HEK293T (cell line): Measurements from ENCODE around the gene TRA2A.
A peak's percentile ranks its signal among the peaks of the same experiment; 100 is the strongest.
"Not testable (repeated sequence)": the region's sequence is repeated elsewhere in the genome, so short reads cannot be mapped to it uniquely, and the experiment has no call there.

ENCODE experiments used
- CTCF ChIA-PET: fragments of 350-600 bp; formaldehyde crosslinking; extraction: SDS; loops from one replicate; lab custom pipeline; 2021; ENCODE audit warnings: antibody characterized with exemption, inconsistent platforms; lab: Yijun Ruan, JAX
- POLR2A ChIA-PET: fragments of 350-600 bp; formaldehyde crosslinking; extraction: SDS; loops from one replicate; lab custom pipeline; 2020; ENCODE audit warnings: antibody characterized with exemption, inconsistent platforms; lab: Yijun Ruan, JAX
- DNase-seq: peaks from one replicate; pipeline ENCODE4 v3.0.0; 2012; ENCODE audit warnings: mixed read lengths; ENCODE audit errors: extremely low spot score
- ARNT ChIP-seq: fragments of 450-650 bp; IDR thresholded peaks from 2 replicates; pipeline ENCODE4 v1.6.1; 2017; ENCODE audit warnings: mild to moderate bottlenecking
- BHLHE40 ChIP-seq: fragments of 450-650 bp; IDR thresholded peaks from 2 replicates; pipeline ENCODE4 v1.6.1; 2016; ENCODE audit warnings: mild to moderate bottlenecking, moderate library complexity, borderline replicate concordance
- CTBP1 ChIP-seq: fragments of 450-650 bp; IDR thresholded peaks from 2 replicates; pipeline ENCODE4 v1.6.1; 2016; ENCODE audit warnings: borderline replicate concordance
- ELF4 ChIP-seq: fragments of 450-650 bp; IDR thresholded peaks from 2 replicates; pipeline ENCODE4 v1.6.1; 2017; ENCODE audit warnings: antibody characterized with exemption
- FOXA1 ChIP-seq: fragments of 450-650 bp; IDR thresholded peaks from 2 replicates; pipeline ENCODE4 v1.6.1; 2016; ENCODE audit warnings: mild to moderate bottlenecking
- FOXK2 ChIP-seq: fragments of 450-650 bp; IDR thresholded peaks from 2 replicates; pipeline ENCODE4 v1.6.1; 2016; ENCODE audit warnings: mild to moderate bottlenecking
- HDGF ChIP-seq: fragments of 450-650 bp; IDR thresholded peaks from 2 replicates; pipeline ENCODE4 v1.6.1; 2017; ENCODE audit warnings: antibody characterized with exemption, borderline replicate concordance
- L3MBTL2 ChIP-seq: fragments of 450-650 bp; conservative IDR thresholded peaks from 2 replicates; pipeline ENCODE4 v1.6.1; 2016; ENCODE audit warnings: mild to moderate bottlenecking
- LEF1 ChIP-seq: fragments of 450-650 bp; IDR thresholded peaks from 2 replicates; pipeline ENCODE4 v1.6.1; 2017; ENCODE audit warnings: mild to moderate bottlenecking, borderline replicate concordance
- NFRKB ChIP-seq: fragments of 450-650 bp; IDR thresholded peaks from 2 replicates; pipeline ENCODE4 v1.6.1; 2016; ENCODE audit warnings: mild to moderate bottlenecking, moderate library complexity
- SP1 ChIP-seq: fragments of 450-650 bp; IDR thresholded peaks from 2 replicates; pipeline ENCODE4 v1.6.1; 2017
- SUZ12 ChIP-seq: fragments of 450-650 bp; IDR thresholded peaks from 2 replicates; pipeline ENCODE4 v1.6.1; 2016; ENCODE audit warnings: mild to moderate bottlenecking
- TARDBP ChIP-seq: fragments of 450-650 bp; IDR thresholded peaks from 2 replicates; pipeline ENCODE4 v1.6.1; 2016
- ZNF384 ChIP-seq: fragments of 450-650 bp; IDR thresholded peaks from 2 replicates; pipeline ENCODE4 v1.6.1; 2016
- TF ChIP-seq, protein P1 (sequence below): fragments of 450-650 bp; IDR thresholded peaks from 2 replicates; pipeline ENCODE4 v1.6.1; 2016

Gene TRA2A

DNA sequence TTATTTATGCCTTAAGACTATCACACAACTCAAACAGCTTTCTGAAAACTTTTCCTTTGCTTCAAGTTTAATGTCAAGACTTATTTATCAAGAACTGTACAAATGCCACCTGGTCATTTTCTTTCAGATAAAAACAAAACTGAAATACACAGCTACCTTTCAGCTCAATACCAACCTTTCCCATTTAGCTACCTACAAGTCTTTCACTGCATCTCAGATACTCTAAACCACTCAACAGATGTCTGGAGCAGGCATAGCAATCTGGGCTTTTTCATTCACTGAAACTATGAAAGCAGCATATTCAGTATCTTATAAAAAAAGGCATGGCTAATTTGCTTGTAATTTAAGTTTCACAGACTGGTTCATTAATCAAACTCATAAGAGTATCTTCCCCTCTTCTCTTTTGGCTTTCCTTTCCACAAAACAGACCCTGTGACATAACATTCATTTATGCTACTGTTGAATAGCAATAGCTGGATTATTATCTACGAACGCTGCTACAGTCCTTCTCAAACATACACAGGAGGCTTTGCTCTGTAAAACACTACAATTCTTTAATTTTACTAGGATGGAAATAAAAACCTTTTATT, 8.2 kb downstream of the TRA2A start:
- ChIA-PET CTCF (no interaction called here), POLR2A (interaction anchor here (0.9 kb wide), 1 partner anchor 49 kb away, joined by 3 read pairs; no protein-coding TSS in a partner anchor)
- no peak for DNase-seq

DNA sequence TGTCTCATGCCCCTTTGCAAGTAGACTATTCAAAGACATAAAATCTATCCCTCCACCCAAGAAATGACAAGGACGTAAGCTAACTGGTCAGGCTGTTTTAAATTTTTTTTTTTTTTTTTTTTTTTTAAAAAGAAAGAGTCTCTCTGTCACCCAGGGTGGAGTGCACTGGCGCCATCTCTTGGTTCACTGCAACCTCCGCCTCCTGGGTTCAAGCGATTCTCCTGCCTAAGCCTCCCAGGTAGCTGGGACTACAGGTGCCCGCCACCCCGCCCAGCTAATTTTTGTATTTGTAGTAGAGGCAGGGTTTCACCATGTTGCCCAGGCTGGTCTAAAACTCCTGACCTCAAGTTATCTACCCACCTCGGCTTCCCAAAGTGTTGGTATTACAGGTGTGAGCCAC, 11.2 kb downstream of the TRA2A start:
- peak; percentile 74 for TF ChIP-seq ZNF384
- TF ChIP-seq TARDBP = no peak
- POLR2A ChIA-PET = no interaction called here
- DNase-seq = no peak
- CTCF ChIA-PET = interaction anchor here (0.7 to 1.4 kb wide), 9 partner anchors 9 to 247 kb away, joined by 3 to 8 read pairs (median 3); no protein-coding TSS in a partner anchor

More for the DNA sequence above, 8.2 kb downstream of the TRA2A start:
- TF ChIP-seq ELF4 (no peak), L3MBTL2 (no peak), CTBP1 (no peak), ZNF384 (no peak), BHLHE40 (no peak), FOXK2 (no peak), FOXA1 (no peak), TARDBP (no peak), SUZ12 (no peak), ARNT (no peak), LEF1 (no peak), NFRKB (no peak), SP1 (no peak), HDGF (no peak)
- TF ChIP-seq, protein P1, sequence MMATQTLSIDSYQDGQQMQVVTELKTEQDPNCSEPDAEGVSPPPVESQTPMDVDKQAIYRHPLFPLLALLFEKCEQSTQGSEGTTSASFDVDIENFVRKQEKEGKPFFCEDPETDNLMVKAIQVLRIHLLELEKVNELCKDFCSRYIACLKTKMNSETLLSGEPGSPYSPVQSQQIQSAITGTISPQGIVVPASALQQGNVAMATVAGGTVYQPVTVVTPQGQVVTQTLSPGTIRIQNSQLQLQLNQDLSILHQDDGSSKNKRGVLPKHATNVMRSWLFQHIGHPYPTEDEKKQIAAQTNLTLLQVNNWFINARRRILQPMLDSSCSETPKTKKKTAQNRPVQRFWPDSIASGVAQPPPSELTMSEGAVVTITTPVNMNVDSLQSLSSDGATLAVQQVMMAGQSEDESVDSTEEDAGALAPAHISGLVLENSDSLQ = no peak

DNA sequence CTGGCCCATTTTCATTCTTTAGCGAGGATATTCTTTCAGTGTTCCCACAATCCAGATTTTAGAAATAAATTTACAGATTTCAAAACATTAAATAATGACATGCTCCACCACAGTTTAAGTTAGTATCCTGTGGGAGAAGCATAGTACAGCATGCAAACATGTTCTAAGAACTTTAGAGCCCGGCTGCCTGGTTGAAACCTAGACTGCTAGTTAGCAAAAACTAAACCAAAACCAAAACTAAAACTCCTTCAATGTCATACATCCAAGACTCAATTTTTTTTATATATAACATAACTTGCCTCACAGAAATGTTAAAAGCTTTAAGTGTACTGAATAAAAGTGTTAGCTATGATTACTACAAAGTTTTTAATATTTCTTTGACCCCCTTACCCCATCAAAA, 17.0 kb downstream of the TRA2A start:
- CTCF ChIA-PET = no interaction called here
- POLR2A ChIA-PET = no interaction called here
- no peak for DNase-seq
- no peak for TF ChIP-seq HDGF

DNA sequence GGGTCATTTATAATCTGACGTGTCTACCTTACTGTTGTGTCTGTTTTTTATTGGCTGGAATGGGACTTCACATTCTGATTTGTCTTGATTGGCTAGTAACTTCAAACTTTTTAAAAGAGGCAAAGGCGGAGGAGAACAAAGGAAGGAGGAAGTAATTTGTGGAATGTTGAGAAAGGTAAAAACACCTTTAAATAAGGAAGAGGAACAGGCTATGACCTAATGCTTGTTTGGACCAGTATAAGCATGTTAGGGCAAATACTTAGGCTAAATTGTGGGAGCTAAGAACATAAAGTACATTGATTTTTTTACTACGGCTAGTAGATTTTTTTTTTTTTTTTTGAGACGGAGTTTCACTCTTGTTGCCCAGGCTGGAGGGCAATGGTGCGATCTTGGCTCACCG, 18.0 kb downstream of the TRA2A start:
- CTCF ChIA-PET, POLR2A ChIA-PET: not testable (repeated sequence)

DNA sequence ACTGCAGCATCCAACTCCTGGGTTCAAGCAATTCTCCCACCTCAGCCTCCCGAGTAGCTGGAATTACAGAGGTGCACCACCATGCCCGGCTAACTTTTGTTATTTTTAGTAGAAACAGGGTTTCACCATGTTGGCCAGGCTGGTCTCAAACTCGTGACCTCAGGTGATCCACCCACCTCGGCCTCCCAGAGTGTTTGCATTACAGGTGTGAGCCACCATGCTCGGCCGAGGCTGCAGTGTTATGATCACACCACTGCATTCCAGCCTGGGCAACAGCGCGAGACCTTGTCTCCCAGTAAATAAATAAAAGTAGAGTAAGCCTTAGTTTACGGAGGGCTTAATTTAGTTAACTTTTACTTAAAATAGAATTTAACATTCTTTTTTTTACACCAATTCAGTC, 37.8 kb downstream of the TRA2A start:
- CTCF ChIA-PET = no interaction called here

More for the DNA sequence above, 18.0 kb downstream of the TRA2A start:
- DNase-seq = not testable (repeated sequence)

DNA sequence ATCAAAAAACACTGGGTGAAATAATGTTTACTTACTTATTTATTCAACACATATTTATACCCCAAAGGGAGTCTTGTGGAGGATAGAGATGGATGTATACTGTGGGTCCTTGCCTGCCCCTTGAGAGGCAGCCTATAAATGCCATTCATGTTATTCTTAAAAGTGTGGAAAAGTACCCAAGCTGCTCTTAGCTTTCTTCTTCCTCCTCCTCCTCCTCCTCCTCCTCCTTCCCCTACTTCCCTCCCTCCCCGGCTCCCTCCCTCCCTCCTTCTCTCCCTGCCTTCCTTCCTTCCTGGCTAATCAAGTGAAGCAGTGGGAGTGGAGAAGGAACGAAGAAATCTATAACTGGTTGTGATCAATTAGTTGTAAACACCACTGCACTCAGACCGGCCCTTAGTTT, 40.3 kb downstream of the TRA2A start:
- TF ChIP-seq ARNT = no peak
- TF ChIP-seq, protein P1 = no peak
- TF ChIP-seq ZNF384 = no peak
- TF ChIP-seq FOXA1 = no peak
- no peak for TF ChIP-seq BHLHE40
- TF ChIP-seq SP1 = no peak
- no peak for TF ChIP-seq CTBP1
- TF ChIP-seq ELF4 = no peak
- ChIA-PET POLR2A (no interaction called here), CTCF (no interaction called here)
- no peak for DNase-seq

More for the DNA sequence above, 37.8 kb downstream of the TRA2A start:
- TF ChIP-seq CTBP1 (no peak), L3MBTL2 (no peak), FOXK2 (no peak), ARNT (no peak), SP1 (no peak), ZNF384 (no peak)
- TF ChIP-seq, protein P1 = no peak
- POLR2A ChIA-PET = no interaction called here
- no peak for DNase-seq

DNA sequence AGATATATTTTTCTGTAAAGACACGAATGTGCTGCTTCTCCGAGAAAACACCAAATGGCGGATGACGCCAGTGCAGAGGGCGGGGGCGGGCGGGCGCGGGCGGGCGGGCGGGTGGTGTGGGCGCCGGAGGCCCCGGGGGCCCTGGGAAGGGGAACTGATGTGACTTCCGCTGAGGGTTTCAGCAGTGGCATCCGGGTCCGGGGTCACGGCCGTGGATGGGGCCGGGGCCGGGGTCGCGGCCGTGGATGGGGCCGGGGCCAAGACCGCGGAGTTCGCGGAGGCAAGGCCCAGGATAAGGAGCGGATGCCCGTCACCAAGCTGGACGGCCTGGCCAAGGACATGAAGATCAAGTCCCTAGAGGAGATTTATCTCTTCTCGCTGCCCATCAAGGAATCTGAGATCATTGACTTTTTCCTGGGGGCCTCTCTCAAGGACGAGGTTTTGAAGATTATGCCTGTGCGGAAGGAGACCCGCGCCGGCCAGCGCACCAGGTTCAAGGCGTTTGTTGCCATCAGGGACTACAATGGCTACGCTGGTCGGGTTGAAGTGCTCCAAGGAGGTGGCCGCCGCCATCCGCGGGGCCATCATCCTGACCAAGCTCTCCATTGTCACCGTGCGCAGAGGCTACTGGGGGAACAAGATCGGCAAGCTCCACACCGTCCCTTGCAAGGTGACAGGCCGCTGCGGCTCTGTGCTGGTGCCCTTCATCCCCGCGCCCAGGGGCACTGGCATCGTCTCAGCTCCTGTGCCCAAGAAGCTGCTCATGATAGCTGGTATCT, 41.2 kb downstream of the TRA2A start:
- ChIA-PET CTCF (interaction anchor here (0.9 kb wide), 1 partner anchor 62 kb away, joined by 3 read pairs; no protein-coding TSS in a partner anchor), POLR2A (no interaction called here)
- TF ChIP-seq SUZ12 (no peak), ELF4 (no peak), NFRKB (no peak), ARNT (no peak)
- DNase-seq = no peak

DNA sequence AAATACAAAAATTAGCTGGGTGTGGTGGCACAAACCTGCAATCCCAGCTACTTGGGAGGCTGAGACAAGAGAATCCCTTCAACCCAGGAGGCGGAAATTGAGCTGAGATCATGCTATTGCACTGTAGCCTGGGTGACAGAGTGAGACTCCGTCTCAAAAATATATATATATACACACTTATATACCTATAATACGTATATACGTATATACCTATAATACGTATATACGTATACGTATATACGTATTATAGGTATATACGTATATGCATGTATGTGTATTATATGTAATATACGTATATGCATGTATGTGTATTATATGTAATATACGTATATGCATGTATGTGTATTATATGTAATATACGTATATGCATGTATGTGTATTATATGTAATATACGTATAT, 43.1 kb downstream of the TRA2A start:
- POLR2A ChIA-PET, DNase-seq, CTCF ChIA-PET: not testable (repeated sequence)
